CD4-positive, alpha-beta T cell treated with Interleukin-6 at 100 ng/mL for 8 hours (primary cell): ENCODE data around the gene MRPS2.
"Not testable (repeated sequence)": the region's sequence is repeated elsewhere in the genome, so short reads cannot be mapped to it uniquely, and the experiment has no call there.

Experiments used
- DNase-seq: peaks from one replicate; pipeline ENCODE4 v3.0.0-alpha.2; 2020; ENCODE audit warnings: mixed read lengths, low spot score

MRPS2 gene

DNA sequence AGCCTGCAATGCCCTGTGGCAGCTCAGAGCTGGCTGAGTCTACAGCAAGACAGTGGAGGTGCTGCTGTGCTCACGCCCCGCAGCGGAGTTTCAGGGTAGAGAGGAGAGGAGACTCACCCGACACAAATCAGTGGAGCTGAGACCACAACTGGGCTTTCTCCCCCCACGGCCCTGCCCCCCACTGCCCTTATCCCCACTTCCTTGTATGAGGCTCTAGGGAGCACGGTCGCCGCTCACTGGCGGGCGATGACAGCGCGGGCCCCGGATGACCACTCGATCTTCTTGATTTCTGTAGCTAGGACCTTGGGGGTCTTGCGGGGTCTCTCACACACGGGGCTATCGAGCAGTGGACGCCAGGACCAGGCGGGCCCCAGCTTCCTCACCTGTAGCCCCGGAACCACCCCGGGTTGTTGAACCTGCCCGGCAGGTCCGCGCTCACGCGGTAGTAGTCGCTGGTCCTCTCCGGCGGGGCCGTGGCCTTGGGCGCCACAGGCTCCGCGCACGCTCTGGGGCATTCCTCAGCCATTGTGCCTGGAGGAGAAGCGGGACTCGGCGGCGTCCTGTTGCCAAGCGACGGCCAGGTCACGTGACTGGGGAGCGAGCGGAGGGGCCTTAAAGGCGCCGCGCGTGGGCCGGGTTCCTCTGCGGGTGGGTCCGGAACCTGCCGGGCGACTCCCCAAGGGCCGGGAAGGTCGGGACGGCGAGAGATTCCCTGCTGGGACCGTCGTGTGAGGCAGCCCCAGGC, 984 bp upstream of the MRPS2 start:
- DNase-seq: peak; percentile 87

DNA sequence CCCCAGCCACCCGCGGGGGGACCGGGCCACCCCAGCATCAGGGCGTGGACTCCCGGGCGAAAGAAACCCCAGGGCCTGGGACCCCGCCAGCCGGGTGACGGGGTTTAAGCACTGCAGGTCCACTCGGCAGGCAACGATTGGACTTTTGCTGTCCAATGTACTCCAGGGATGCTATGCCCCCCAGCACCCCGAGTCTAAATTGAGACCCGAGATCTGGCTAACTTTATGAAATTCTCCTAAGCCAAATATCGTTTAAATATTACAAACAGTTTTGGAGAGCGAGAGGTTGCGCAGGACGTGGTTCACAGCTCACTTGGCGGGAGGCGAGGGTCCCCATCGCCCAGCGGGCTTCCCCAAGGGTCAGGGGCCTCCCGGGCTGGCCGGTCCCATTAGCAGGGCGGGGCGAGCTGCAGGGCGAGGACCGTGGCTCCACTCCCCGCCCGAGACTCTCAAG, 384 bp upstream of the MRPS2 start:
- DNase-seq: no peak

DNA sequence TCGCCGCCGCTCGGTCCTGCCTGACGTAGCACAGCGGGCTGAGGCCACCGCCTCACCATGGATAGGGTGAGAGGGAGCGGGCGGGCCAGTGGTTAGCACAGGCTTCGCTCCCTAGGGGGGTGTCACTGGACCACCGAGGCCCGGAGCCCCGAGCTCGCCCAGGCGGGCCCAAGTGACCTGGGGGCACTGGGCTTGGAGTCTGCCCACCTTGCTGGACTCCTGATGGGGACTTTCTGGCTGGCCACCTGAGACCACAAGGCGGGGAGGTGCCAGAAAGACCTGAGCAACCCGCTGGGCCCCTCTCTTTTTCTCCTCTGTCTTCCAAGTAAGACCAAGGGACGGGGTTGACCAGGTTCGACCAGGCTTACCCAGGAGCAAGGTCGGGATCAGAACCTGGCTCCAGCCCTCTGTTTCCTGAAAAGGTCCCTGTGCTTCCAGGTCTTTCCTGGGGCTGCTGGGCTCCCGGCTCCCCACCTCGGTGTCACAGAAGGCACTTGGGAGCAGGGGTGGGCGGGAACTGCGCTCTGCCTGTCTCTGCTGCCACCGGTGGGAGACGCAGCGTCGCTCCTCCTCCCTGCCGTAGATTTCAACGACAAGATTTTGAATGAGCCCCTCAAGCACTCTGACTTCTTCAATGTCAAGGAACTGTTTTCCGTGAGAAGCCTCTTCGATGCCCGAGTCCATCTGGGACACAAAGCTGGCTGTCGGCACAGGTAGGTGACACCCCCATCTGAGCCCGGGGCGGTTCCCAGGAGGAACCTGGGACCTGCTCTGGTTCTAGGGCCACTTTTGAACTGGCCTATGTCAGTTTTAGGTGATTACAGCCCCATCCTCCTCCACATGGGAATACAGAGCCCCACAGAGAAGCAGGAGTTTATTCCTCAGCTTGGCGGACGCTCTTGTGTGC, 1.0 kb downstream of the MRPS2 start:
- DNase-seq: peak; percentile 17

GRCh38 chr9:135502168-135502872, 1.8 kb downstream of the MRPS2 start:
- no peak for DNase-seq

- DNase-seq: no peak
Measured at GRCh38 chr9:135502873-135503321, 2.4 kb downstream of the MRPS2 start.

GRCh38 chr9:135503371-135504261, 3.1 kb downstream of the MRPS2 start:
- DNase-seq: no peak

GRCh38 chr9:135504262-135505243, 4.1 kb downstream of the MRPS2 start:
- peak; percentile 50 for DNase-seq

DNA sequence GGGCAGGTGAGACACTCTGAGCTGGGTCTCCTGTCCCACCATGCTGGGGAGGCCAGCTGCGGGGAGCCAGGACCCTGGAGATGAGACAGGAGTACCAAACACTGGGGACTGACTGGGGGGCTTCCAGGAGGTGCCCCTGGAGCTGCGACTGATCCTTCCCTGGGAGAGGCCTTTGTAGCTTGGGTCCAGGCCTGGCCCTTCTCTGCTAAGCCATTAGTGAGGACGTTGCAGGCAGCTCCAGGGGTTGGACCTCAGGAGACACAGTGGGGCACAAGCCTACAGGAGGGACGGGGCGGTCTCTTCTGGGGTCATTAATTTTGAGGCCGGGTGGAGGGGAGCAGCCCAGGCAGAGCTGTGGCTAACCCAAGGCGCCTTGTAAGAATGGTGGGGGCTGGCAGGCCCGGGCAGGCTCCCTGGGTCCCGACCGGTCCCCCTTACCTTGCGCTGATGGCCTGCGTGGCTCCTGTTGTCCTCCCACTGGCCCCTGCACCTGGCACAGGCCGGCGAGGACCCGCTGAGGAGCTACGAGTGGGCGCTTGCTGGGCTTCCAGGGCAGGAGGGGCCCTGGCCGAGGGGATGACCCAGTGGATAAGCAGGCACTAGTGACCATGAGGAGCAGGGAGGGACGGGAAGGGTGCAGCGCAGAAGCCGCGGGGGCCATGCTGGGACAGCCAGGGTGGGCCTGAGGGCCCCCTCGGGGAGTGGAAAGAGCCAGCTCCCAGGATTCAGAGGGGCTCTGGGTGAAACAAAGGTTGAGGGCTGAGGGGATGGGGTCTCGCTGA, 5.1 kb downstream of the MRPS2 start:
- DNase-seq: no peak

GRCh38 chr9:135506327-135507103, 6.0 kb downstream of the MRPS2 start:
- DNase-seq: no peak

GRCh38 chr9:135507104-135508035, 6.9 kb downstream of the MRPS2 start:
- no peak for DNase-seq

- DNase-seq: no peak
Measured at GRCh38 chr9:135508211-135508820, 7.8 kb downstream of the MRPS2 start.

DNA sequence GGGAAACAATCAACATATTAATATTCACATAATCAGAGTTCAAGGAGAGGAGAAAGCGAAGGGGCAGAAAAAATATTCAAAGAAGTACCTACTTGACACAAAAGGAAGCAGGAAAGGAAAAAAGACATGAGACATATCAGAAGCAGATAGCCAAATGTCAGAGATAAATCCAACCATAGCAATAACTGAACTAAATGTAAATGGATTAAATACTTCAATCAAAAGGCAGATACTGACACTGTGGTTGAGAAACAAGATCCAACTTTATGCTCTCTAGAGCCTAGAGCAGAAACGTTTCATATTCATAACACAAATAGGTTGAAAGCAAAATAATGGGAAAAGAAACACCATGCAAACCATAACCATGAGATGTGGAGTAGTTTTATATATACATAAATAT, 9.0 kb downstream of the MRPS2 start:
- DNase-seq: no peak

DNA sequence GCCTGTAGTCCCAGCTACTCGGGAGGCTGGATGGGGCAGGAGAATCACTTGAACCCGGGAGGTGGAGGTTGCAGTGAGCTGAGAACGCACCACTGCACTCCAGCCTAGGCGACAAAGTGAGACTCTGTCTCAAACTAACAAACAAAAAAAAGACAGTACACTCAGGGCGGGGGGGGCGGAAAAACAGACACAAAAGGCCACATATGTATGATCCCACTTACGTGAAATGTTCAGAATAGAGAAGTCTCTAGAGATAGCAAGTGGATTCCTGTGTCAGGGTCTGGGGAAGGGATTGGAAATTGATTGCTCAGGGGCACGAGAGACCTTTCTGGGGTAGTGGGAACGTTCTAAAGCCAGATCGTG, 11.7 kb downstream of the MRPS2 start:
- DNase-seq: no peak

DNA sequence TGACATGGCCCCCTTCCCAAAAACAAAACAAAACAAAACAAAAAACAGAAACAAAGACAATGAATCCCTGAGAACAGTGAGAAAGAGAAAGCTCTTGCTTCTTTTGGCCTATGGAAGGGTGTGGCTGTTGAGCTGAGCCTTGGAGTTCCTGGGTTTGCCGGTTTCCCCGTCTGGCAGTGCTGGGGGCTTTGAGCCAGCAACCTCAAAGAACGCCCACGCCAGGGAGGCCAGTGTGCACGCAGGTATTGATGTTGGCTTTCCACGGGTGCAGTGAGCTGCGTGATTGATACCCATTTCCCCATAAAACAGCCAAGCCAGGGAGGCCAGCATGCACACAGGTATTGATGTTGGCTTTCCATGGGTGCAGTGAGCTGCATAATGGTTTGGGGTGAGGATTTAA, 12.4 kb downstream of the MRPS2 start:
- no peak for DNase-seq

DNA sequence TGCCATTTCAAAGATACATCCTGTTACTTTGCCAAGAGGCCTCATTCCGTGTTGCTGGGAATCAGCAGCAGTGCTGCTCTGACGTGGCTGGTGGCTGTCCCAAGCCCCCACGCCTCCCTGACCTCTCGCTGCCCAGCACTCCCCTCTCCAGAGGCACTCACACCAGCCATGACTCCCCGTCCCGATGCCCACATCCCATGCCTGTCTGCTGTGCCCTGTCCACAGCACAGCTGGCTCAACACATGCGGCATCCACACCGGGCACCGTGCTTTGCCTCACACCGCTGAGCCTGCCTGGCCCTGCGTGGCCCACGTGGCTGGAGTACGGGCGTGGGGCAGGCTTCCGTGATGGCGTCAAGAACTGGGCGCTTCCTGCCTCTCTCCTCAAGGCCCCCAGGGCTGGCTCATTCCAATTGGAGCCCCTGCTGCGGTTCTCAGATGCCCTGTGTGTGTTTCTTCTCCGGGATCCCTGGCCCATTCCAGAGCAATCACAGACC, 12.9 kb downstream of the MRPS2 start:
- DNase-seq: no peak

DNA sequence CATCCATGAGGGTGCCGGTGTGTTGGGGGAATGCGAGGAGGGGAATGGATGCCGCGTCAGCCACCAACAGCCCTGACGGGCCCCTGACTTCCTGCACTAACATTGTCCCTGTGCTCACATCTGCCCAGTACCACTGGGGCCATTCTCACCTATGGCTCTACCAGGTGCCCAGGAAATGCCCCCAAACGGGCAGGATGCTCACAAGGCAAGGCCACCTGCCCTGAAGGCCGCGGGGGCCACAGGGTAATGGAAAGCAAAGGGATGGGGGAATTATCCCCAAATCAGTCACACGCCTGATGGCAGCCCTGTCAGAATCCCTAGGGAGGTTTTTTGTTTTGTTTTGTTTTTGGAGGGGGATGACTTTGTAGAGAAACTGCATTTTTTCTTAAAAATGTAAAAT, 13.4 kb downstream of the MRPS2 start:
- not testable (repeated sequence) for DNase-seq
